Nephron progenitor cell (in vitro differentiated cells): Measurements from ENCODE around the gene RHOH.

ENCODE experiments used
- DNase-seq: peaks from one replicate; pipeline ENCODE4 v3.0.0; 2021
- H3K27ac Mint-ChIP-seq: 2 replicates; pipeline ENCODE4 v1.8.0; 2021; ENCODE audit warnings: mild to moderate bottlenecking, moderate library complexity, mixed read lengths
- H3K27me3 Mint-ChIP-seq: 2 replicates; pipeline ENCODE4 v1.8.0; 2021; ENCODE audit warnings: mild to moderate bottlenecking, low read depth, mixed read lengths; ENCODE audit not compliant: poor library complexity
- H3K36me3 Mint-ChIP-seq: 2 replicates; pipeline ENCODE4 v1.8.0; 2021; ENCODE audit warnings: low read depth, mixed read lengths
- H3K4me1 Mint-ChIP-seq: 2 replicates; pipeline ENCODE4 v1.8.0; 2021; ENCODE audit warnings: mixed read lengths
- H3K4me3 Mint-ChIP-seq: 2 replicates; pipeline ENCODE4 v1.8.0; 2021; ENCODE audit warnings: mild to moderate bottlenecking, moderate library complexity, mixed read lengths
- H3K9me3 Mint-ChIP-seq: 2 replicates; pipeline ENCODE4 v1.8.0; 2021; ENCODE audit warnings: mild to moderate bottlenecking, moderate library complexity, mixed read lengths
- CTCF ChIP-seq: fragments of 200-600 bp; sonication (generic); IDR thresholded peaks from 2 replicates; pipeline ENCODE4 v1.5.0; 2021; ENCODE audit warnings: antibody characterized with exemption

RHOH gene

GRCh38 chr4:40176602-40177001 lies 20.2 kb upstream of the RHOH start:
- peaks cover 7% of the 10 kb centered on the region for H3K9me3 Mint-ChIP-seq
- no peak for TF ChIP-seq CTCF
- H3K36me3 Mint-ChIP-seq: no peaks in the 10 kb centered on the region
- peaks cover 29% of the 10 kb centered on the region for H3K4me1 Mint-ChIP-seq
- peaks cover 5% of the 10 kb centered on the region for H3K27me3 Mint-ChIP-seq
- H3K27ac Mint-ChIP-seq: peak overlapping the region; percentile 61
- H3K4me3 Mint-ChIP-seq: no peak overlapping the region
- peak; percentile 18 for DNase-seq

DNA sequence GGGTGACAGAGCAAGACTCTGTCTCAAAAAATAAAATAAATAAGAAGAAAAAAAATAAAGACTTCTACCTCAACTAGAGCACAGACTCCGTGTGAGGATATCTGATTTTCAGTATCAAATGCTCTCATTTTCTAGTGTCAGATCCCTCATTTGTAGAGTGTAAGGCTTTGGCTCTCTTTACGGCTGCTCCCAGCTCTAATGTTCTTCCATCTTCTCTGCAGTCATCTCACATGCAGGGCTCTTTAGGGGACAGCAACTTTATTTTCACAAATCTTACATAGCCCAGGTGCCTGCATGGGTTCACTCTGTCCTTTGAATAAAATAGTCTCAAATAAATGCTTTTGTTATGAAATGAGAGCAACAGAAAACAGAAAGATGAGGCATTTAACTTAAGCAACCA lies 19.2 kb upstream of the RHOH start:
- Mint-ChIP-seq H3K27me3 (peaks cover 5% of the 10 kb centered on the region), H3K27ac (peak overlapping the region; percentile 90), H3K4me1 (peaks cover 29% of the 10 kb centered on the region), H3K36me3 (no peaks in the 10 kb centered on the region), H3K9me3 (peaks cover 7% of the 10 kb centered on the region), H3K4me3 (no peak overlapping the region)
- no peak for DNase-seq
- no peak for TF ChIP-seq CTCF

GRCh38 chr4:40178672-40179071 lies 18.2 kb upstream of the RHOH start:
- no peak for DNase-seq
- H3K4me1 Mint-ChIP-seq: peaks cover 29% of the 10 kb centered on the region
- H3K36me3 Mint-ChIP-seq: no peaks in the 10 kb centered on the region
- peak overlapping the region; percentile 90 for H3K27ac Mint-ChIP-seq
- H3K27me3 Mint-ChIP-seq: peaks cover 5% of the 10 kb centered on the region
- H3K4me3 Mint-ChIP-seq: no peak overlapping the region
- peaks cover 10% of the 10 kb centered on the region for H3K9me3 Mint-ChIP-seq
- TF ChIP-seq CTCF: no peak

DNA sequence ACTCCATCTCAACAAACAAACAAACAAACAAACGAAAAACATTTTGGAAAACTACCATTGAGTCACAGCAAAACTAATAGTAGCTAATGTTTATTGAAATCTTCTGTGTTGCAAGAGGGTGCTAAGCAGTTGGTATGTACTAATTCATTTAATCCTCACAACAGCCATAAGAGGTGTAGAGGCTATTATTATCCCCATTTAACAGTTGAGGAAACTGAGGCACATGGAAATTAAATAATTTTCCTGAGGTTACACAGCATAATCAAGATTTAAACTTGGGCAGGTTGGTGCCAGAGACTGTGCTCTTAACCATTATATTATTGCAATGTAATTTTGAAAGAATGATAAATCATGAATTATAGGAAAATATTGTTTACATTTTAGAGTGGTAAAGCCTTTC lies 17.5 kb upstream of the RHOH start:
- no peak for DNase-seq
- peaks cover 29% of the 10 kb centered on the region for H3K4me1 Mint-ChIP-seq
- H3K9me3 Mint-ChIP-seq: peaks cover 12% of the 10 kb centered on the region
- H3K36me3 Mint-ChIP-seq: no peaks in the 10 kb centered on the region
- H3K27me3 Mint-ChIP-seq: peaks cover 5% of the 10 kb centered on the region
- H3K27ac Mint-ChIP-seq: no peak overlapping the region
- TF ChIP-seq CTCF: no peak
- H3K4me3 Mint-ChIP-seq: no peak overlapping the region

DNA sequence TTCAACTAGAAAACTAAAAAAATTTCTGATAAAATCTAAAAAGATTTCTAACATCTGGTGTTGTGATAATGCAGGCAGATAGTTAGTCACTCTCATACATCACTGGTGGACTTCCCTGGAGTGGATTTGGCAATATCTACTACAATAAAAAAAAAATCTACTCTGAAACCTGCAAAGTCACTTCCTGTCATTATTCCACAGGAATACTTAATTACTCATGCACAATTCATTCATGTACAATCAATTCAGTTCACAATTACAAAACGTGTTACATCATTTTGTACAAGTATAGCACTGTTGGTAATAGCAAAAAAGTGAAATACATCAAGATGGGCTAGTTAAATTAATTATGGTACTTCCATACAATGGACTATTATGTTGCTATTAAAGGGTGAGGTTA lies 16.5 kb upstream of the RHOH start:
- H3K9me3 Mint-ChIP-seq: peaks cover 9% of the 10 kb centered on the region
- H3K4me3 Mint-ChIP-seq: no peak overlapping the region
- no peak for DNase-seq
- no peaks in the 10 kb centered on the region for H3K36me3 Mint-ChIP-seq
- H3K27ac Mint-ChIP-seq: no peak overlapping the region
- peaks cover 5% of the 10 kb centered on the region for H3K27me3 Mint-ChIP-seq
- TF ChIP-seq CTCF: no peak
- H3K4me1 Mint-ChIP-seq: peaks cover 29% of the 10 kb centered on the region

DNA sequence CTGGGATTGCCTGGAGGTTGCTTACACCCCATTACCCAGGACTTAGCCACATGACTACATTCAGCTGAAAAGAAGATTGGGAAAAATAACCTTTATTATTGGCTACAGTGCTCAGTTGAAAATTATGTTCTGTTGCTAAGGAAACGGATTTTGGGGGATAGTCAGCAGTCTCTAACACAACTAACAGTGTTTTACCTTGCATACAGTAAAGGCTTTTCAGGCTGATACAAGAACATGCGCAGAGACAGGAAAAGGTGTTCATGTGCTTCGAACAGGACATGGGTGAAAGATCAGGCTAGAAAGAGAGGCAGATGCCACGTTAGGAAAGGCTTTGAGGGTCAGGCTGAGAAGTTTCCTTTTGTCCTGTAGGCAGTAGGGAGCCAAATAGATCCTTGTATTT lies 14.8 kb upstream of the RHOH start:
- no peak for TF ChIP-seq CTCF
- Mint-ChIP-seq H3K4me1 (peaks cover 33% of the 10 kb centered on the region), H3K9me3 (peaks cover 9% of the 10 kb centered on the region), H3K36me3 (no peaks in the 10 kb centered on the region), H3K27ac (peak overlapping the region; percentile 66), H3K27me3 (no peaks in the 10 kb centered on the region), H3K4me3 (no peak overlapping the region)
- DNase-seq: no peak
